ENCODE data around the gene EPHX1. TPM values are rescaled to one million over a fixed set of nuclear protein-coding genes. Genes with fewer than 3 reads are reported as not detected.
"Not testable (repeated sequence)": the region's sequence is repeated elsewhere in the genome, so short reads cannot be mapped to it uniquely, and the experiment has no call there.

The EPHX1 gene
- total RNA-seq, 1 donor from 2014 or later = 50.4 TPM

- no peak for DNase-seq (ENCODE audit: low read depth in 2 of 2)
Observed at GRCh38 chr1:225880636-225881035, 70.7 kb downstream of the EPHX1 start.

GRCh38 chr1:225881081-225881958 is 71.4 kb downstream of the EPHX1 start:
- DNase-seq (ENCODE audit: low read depth in 2 of 2) = peak; percentile 41 to 86

GRCh38 chr1:225881959-225882693 is 72.2 kb downstream of the EPHX1 start, which contains the start of gene TMEM63A:
TSS of gene TMEM63A (minus strand) at chr1:225882380. CDS start at chr1:225877580, 4,800 bp downstream.
- peak; percentile 84 to 86 for DNase-seq (ENCODE audit: low read depth in 2 of 2)

GRCh38 chr1:225882694-225883615 is 73.0 kb downstream of the EPHX1 start:
- DNase-seq (ENCODE audit: low read depth in 2 of 2) = peak; percentile 52 to 56

- no peak for DNase-seq (ENCODE audit: low read depth in 2 of 2)
Observed at GRCh38 chr1:225883616-225884265, 73.8 kb downstream of the EPHX1 start.

DNA sequence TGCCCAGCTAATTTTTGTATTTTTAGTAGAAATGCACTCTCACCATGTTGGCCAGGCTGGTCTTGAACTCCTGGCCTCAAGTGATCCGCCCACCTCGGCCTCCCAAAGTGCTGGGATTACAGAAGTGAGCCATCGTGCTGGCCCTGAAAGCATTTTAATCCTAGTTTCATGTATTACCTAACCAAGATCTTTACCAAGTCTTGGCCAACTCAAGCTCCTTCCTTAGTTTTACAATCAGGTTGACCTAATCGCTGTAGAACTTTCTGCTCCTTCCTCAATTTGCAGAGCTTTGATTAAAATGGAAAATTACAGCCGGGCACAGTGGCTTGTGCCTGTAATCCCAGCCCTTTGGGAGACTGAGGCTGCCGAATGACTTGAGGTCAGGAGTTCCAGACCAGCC is 75.4 kb downstream of the EPHX1 start:
- no peak for DNase-seq (ENCODE audit: low read depth in 2 of 2)

- no peak for DNase-seq (ENCODE audit: low read depth in 2 of 2)
Observed at GRCh38 chr1:225886159-225887029, 76.5 kb downstream of the EPHX1 start.

DNA sequence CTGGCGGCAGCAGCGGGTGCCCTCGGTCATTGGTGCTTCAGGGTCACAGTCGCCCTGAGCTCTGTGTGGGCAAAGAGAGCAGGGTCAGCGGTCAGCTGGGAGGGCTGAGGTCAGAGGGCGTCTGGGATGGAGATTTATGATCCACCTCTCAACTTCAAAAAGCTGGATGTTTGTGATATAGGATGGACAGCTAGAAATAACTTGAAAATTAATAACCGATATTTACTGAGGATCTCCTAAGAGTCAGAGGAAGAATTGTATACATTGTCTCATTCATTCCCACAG is 77.0 kb downstream of the EPHX1 start:
- DNase-seq (ENCODE audit: low read depth in 2 of 2) = no peak

DNA sequence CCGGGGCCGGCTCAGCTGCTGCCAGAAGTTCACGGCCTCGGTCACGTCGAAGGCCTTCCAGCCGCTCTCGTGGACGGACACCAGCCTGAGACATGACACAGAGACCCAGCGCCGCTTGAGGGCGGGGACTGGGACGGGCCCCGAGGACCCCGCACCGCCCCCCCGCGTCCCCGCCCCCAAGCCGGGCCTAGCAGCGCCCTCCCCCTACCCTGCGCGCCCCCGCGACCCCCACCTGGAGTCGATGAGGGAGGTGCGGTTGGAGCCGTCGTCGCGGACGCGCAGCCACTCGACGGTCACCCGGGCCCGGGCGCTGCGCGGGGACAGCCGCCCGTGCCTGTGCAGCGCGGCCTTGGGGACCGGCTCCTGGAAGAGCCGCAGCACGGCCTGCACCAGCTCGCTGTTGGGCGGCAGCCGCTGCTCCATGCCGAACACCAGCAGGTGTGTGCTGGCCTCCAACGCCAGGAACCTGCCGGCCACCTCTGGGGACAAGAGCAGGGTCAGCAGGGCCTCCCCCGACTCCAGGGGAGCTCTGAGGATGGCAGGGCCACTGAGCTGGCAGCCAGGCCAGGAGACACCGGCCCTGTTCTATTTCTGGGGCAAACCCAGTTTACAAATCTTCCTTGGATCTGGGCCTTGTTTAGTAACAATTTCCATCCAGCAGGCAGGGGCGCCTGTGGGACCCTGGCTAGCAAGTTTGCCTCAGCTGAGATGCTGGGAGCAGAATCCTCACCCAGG is 77.8 kb downstream of the EPHX1 start:
- DNase-seq (ENCODE audit: low read depth in 2 of 2) = not testable (repeated sequence)

DNA sequence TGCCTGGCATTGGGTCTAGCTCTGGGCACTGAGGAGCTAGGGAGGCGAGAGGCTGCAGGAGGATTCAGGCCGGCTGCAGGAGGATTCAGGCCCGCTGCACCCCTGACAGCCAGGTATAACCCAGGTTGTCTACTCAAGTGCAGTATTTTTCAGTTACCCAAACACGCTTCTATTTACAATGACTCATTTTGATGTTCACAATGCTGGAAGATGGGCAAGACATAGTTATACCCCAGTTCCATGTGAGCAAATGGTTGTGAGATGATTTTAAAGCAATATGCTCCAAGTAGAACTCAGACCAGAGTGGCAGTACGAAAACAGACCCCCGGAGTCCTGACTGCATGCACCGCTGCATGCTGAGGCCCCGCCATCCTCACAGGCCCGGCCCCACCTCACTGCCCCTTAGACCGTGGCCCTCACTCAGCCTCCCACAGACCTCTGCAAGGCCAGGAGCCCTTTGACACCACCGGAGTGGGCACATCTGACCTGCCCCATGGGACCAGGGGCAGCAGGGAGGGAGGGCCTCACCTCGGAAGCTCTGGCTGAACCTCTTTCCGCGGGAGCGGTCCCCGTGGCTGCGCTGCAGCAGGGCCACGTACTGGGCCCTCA is 78.5 kb downstream of the EPHX1 start:
- DNase-seq (ENCODE audit: low read depth in 2 of 2) = no peak

GRCh38 chr1:225888898-225889601 is 79.1 kb downstream of the EPHX1 start, which contains the start of gene LEFTY1:
TSS of gene LEFTY1 (minus strand) at chr1:225889146. CDS start at chr1:225889066, 80 bp downstream.
- DNase-seq (ENCODE audit: low read depth in 2 of 2) = no peak

DNA sequence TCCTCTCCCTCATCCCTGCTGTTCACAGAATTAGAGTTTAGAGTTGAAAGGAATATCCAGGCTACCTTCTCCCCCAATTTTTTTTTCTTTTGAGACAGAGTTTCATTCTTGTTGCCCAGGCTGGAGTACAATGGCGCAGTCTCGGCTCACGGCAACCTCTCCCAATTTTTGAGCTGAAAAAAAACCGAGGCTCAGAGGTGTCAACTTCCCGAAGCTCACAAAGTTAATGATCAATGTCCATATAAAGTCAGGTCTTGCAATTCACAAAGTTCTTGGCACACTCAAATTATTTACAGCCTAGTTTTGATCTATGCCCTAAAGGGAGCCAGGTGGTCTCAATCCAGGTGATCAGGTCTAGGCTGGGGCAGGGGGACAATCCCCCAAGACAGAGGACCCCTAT is 79.8 kb downstream of the EPHX1 start:
- no peak for DNase-seq (ENCODE audit: low read depth in 2 of 2)

DNA sequence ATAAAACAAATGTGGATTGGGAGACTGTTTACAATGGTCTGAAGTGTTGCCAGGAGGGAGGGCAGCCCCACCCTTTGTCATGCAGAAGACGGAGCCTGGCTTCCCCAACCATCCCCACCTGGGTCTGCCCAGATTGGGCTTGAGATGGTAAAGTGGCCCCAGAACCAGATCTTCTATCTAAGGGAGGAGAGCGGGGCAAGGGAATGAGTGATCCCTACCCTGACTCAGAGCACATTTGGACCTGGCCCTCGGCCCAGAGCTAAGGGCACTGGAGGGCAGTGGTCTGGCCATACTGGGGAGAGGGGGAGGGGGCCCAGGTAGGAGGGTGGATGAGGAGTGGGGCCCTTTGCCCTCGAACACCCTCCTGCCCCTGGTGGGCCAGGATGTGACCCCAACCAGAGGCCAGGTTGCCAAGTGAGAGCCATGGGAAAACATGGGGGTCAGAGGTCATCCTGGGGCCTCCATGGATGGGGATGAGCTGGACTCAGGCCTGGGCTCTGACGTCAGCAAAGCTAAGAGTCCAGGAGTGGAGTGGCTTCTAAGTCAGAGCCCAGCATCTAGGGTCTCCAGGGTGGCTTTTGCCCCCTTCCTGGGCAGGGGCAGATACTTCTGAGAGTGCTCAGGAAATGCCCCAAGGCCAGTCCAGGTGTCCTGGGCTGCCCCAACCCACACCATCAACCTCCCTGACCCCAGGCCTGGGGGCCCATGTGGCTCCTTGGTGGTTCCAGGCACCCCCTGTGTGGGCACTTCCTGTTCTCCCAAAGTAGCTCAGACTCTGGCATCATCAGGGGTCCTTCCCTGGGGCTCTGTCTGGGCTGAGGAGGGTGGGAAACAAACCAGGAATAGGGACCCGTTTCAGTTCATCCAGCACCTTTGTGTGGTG is 80.7 kb downstream of the EPHX1 start:
- DNase-seq (ENCODE audit: low read depth in 2 of 2) = no peak

DNA sequence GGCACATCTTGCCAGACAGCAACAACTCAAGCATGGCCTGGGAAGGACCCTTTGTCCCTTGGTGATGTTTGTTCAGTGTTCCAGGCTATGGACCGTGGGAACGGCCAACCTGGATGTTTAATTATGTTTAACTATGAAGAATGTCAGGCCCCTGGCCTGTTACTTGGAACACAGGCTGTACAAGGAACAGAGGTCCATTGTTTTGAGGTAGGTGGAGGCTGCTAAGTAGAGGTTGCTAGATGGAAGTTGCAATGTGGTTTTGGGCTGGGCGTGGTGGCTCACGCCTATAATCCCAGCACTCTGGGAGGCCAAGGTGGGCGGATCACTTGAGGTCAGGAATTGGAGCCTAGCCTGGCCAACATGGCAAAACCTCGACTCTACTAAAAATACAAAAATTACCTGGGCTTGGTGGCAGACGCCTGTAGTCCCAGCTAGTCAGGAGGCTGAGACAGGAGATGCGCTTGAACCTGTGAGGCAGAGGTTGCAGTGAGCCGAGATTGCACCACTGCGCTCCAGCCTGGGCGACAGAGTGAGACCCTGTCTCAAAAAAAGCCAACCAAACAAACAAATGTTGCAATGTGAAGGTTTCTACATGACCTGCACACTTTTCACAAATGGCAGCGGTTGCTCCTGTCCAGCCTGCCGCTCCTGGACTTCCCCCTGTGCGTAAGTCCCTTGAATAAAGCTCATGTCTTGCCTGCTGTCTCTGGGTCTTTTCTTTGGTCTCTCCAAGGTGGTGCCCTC is 81.5 kb downstream of the EPHX1 start:
- DNase-seq (ENCODE audit: low read depth in 2 of 2) = no peak

DNA sequence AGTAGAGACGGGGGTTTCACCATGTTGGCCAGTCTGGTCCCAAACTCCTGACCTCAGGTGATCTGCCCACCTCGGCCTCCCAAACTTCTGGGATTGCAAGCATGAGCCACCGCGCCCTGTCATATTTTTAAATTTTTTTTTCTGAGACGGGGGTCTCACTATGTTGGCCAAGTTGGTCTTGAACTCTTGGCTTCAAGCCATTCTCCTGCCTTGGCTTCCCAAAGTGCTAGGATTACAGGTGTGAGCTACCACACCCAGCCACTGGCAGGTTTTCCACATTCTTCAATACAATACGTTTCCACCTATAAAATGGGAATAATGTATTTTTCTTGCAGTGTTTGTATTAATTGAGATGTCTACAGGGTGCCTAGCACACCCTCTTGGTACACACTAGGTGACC is 82.4 kb downstream of the EPHX1 start:
- no peak for DNase-seq (ENCODE audit: low read depth in 2 of 2)

Measured in lung microvascular endothelial cell (primary cell).